ENCODE data around the gene RAB33A. TPM values are rescaled to one million over a fixed set of nuclear protein-coding genes. Genes with fewer than 3 reads are reported as not detected.

RAB33A gene
- total and polyA plus RNA-seq, 9 of the 15 experiments (the other 6 are each of a cell fraction or from before 2014, with no cell fraction given): 0.04 to 0.20 (median 0.06) TPM; not detected in 4

- TF ChIP-seq ELF2 (CRISPR knock-in tag; IDR thresholded peaks at IDR 0.05) (no peak), TAL1 (IDR thresholded peaks at IDR 0.05) (peak; percentile 22; the same call in 1 of the 2 replicates), TRIM25 (IDR thresholded peaks at IDR 0.05; ENCODE audit: borderline replicate concordance) (no peak), ZNF583 (CRISPR knock-in tag; IDR thresholded peaks at IDR 0.05) (no peak), DLX4 (CRISPR knock-in tag; IDR thresholded peaks at IDR 0.05) (no peak), KLF16 (IDR thresholded peaks at IDR 0.05) (0 out of 2 replicates have a peak, but pooled peaks have one; percentile 5), STAT5A (IDR thresholded peaks at IDR 0.05; ENCODE audit: borderline replicate concordance, low read length) (peak; percentile 45; the same call in 1 of the 2 replicates), HDAC3 (IDR thresholded peaks at IDR 0.05; ENCODE audit: borderline replicate concordance, partially characterized antibody) (peak; percentile 97), L3MBTL2 (IDR thresholded peaks at IDR 0.05) (peak; percentile 71; the same call in 1 of the 2 replicates)
- TF ChIP-seq, protein P1, sequence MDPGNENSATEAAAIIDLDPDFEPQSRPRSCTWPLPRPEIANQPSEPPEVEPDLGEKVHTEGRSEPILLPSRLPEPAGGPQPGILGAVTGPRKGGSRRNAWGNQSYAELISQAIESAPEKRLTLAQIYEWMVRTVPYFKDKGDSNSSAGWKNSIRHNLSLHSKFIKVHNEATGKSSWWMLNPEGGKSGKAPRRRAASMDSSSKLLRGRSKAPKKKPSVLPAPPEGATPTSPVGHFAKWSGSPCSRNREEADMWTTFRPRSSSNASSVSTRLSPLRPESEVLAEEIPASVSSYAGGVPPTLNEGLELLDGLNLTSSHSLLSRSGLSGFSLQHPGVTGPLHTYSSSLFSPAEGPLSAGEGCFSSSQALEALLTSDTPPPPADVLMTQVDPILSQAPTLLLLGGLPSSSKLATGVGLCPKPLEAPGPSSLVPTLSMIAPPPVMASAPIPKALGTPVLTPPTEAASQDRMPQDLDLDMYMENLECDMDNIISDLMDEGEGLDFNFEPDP (CRISPR knock-in tag; IDR thresholded peaks at IDR 0.05): no peak
- TF ChIP-seq, protein P2, sequence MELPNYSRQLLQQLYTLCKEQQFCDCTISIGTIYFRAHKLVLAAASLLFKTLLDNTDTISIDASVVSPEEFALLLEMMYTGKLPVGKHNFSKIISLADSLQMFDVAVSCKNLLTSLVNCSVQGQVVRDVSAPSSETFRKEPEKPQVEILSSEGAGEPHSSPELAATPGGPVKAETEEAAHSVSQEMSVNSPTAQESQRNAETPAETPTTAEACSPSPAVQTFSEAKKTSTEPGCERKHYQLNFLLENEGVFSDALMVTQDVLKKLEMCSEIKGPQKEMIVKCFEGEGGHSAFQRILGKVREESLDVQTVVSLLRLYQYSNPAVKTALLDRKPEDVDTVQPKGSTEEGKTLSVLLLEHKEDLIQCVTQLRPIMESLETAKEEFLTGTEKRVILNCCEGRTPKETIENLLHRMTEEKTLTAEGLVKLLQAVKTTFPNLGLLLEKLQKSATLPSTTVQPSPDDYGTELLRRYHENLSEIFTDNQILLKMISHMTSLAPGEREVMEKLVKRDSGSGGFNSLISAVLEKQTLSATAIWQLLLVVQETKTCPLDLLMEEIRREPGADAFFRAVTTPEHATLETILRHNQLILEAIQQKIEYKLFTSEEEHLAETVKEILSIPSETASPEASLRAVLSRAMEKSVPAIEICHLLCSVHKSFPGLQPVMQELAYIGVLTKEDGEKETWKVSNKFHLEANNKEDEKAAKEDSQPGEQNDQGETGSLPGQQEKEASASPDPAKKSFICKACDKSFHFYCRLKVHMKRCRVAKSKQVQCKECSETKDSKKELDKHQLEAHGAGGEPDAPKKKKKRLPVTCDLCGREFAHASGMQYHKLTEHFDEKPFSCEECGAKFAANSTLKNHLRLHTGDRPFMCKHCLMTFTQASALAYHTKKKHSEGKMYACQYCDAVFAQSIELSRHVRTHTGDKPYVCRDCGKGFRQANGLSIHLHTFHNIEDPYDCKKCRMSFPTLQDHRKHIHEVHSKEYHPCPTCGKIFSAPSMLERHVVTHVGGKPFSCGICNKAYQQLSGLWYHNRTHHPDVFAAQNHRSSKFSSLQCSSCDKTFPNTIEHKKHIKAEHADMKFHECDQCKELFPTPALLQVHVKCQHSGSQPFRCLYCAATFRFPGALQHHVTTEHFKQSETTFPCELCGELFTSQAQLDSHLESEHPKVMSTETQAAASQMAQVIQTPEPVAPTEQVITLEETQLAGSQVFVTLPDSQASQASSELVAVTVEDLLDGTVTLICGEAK (IDR thresholded peaks at IDR 0.05): peak; percentile 65
- TF ChIP-seq, protein P2 (CRISPR knock-in tag; IDR thresholded peaks at IDR 0.05): no peak
- TF ChIP-seq, protein P3, sequence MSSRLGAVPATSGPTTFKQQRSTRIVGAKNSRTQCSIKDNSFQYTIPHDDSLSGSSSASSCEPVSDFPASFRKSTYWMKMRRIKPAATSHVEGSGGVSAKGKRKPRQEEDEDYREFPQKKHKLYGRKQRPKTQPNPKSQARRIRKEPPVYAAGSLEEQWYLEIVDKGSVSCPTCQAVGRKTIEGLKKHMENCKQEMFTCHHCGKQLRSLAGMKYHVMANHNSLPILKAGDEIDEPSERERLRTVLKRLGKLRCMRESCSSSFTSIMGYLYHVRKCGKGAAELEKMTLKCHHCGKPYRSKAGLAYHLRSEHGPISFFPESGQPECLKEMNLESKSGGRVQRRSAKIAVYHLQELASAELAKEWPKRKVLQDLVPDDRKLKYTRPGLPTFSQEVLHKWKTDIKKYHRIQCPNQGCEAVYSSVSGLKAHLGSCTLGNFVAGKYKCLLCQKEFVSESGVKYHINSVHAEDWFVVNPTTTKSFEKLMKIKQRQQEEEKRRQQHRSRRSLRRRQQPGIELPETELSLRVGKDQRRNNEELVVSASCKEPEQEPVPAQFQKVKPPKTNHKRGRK (tag; IDR thresholded peaks at IDR 0.05): no peak
These were observed 5.9 kb upstream of the RAB33A start, which contains the start of gene AIFM1 (continued) for GRCh38 chrX:130165703-130166502.

All from K562 (cell line).